Natural killer cell (primary cell): ENCODE measurements around the gene VILL. TPM values are rescaled to one million over a fixed set of nuclear protein-coding genes. Genes with fewer than 3 reads are reported as not detected.

ENCODE experiments used
- ATAC-seq, 3 donors: fragments of 150-1000 bp in 2 of 3; fragments of 200-7000 bp in 1 of 3; cut with Tn5 transposase; 1 replicate in 1 of 3; 2 replicates in 2 of 3; pipeline ENCODE4 v1.10.0; 2021; ENCODE audit warnings: mild to moderate bottlenecking in 2 of 3, moderate library complexity in 2 of 3
- DNase-seq, 2 donors: peaks; one replicate each; pipeline versions ENCODE4 v3.0.0 to v3.0.0-alpha.2; 2013 to 2021; ENCODE audit warnings: mixed read lengths in 1 of 2
- H3K27ac ChIP-seq: one replicate; pipeline ENCODE4 v1.5.1; 2013; ENCODE audit warnings: mild to moderate bottlenecking, low read length
- H3K27me3 ChIP-seq: one replicate; pipeline ENCODE4 v1.6.1; 2013; ENCODE audit warnings: low read length; ENCODE audit not compliant: control insufficient read depth, insufficient read depth
- H3K36me3 ChIP-seq: one replicate; pipeline ENCODE4 v1.6.1; 2013; ENCODE audit warnings: low read length; ENCODE audit not compliant: control insufficient read depth, insufficient read depth
- H3K4me1 ChIP-seq: one replicate; pipeline ENCODE4 v1.6.1; 2013; ENCODE audit warnings: low read length; ENCODE audit not compliant: control insufficient read depth, insufficient read depth
- H3K4me3 ChIP-seq: one replicate; pipeline ENCODE4 v1.5.1; 2013; ENCODE audit warnings: low read length
- H3K9me3 ChIP-seq: one replicate; pipeline ENCODE4 v1.6.1; 2013; ENCODE audit warnings: low read length; ENCODE audit not compliant: control insufficient read depth, insufficient read depth
- H3K27ac Mint-ChIP-seq, 2 donors: one replicate each; pipeline ENCODE4 v1.8.0; 2022; ENCODE audit warnings: mild to moderate bottlenecking in 2 of 2, mixed read lengths in 2 of 2, moderate library complexity in 1 of 2
- H3K27me3 Mint-ChIP-seq, 2 donors: one replicate each; pipeline ENCODE4 v1.8.0; 2022; ENCODE audit warnings: low read depth in 2 of 2, mixed read lengths in 2 of 2
- H3K36me3 Mint-ChIP-seq: one replicate; pipeline ENCODE4 v1.8.0; 2022; ENCODE audit warnings: mixed read lengths
- H3K4me1 Mint-ChIP-seq, 2 donors: one replicate each; pipeline ENCODE4 v1.8.0; 2022; ENCODE audit warnings: mixed read lengths in 2 of 2
- H3K4me3 Mint-ChIP-seq: one replicate; pipeline ENCODE4 v1.8.0; 2022; ENCODE audit warnings: mild to moderate bottlenecking, moderate library complexity, mixed read lengths
- H3K9me3 Mint-ChIP-seq, 2 donors: one replicate each; pipeline ENCODE4 v1.8.0; 2022; ENCODE audit warnings: mixed read lengths in 2 of 2
- WGBS: methylation state at CpG from one replicate; pipeline ENCODE4 v1.1.7; 2013; ENCODE audit warnings: missing lambda C conversion rate; ENCODE audit not compliant: insufficient coverage; 5-methylcytosine and 5-hydroxymethylcytosine counted together
- intact Hi-C: fragments of 100-400 bp; cut with micrococcal nuclease; formaldehyde crosslinking; loops from one replicate; pipeline ENCODE4 v1.14.2; 2022
- total RNA-seq, 4 donors: library from RNA; stranded (reverse); fragments of 120-200 nt in 1 of 4; gene quantifications; one replicate each; pipeline versions ENCODE4 v1.2.3 to v1.2.4, GENCODE V29; 2013 to 2022
- TF ChIP-seq, protein P1 (sequence below): fragments of 200-600 bp; IDR thresholded peaks from one replicate; pipeline ENCODE4 v1.8.0; 2022; ENCODE audit warnings: antibody characterized with exemption

VILL gene
- total RNA-seq, 3 donors from 2014 or later (not counting 1 experiment from before 2014, with no cell fraction given) = 25.6 to 27.8 (median 26.9) TPM

DNA sequence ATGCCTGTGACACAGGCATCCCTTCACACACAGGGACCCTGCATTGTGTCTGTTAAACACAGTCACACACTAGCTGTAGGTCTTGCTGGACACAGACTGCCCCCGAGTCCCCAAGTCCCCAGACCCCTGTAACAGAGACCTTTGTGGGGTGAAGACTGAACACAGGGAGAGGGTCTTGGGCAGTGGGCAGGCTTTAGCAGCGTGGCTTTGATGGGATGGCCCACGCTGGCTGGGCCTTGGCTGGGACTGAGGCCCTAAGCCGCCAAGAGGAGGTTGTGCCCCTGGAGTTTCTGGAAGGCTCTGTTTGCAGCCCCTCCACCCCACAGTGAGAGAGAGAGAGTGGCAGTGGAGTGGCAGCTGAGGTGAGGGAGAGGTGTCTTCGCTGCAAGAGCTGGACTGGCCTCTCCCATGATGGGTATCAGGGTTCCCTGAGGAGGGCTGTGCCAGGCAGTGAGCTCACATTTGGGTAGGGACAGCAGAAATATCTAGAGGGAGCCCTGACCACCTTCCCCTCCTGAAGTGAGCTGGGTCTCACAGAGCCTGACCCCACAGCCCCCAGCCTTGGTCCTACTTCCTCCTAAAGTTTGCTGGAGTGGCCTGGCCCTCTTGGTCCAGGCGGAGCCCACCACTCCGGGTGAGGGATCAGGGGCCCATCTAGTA, 635 bp upstream of the VILL start:
- TF ChIP-seq, protein P1, sequence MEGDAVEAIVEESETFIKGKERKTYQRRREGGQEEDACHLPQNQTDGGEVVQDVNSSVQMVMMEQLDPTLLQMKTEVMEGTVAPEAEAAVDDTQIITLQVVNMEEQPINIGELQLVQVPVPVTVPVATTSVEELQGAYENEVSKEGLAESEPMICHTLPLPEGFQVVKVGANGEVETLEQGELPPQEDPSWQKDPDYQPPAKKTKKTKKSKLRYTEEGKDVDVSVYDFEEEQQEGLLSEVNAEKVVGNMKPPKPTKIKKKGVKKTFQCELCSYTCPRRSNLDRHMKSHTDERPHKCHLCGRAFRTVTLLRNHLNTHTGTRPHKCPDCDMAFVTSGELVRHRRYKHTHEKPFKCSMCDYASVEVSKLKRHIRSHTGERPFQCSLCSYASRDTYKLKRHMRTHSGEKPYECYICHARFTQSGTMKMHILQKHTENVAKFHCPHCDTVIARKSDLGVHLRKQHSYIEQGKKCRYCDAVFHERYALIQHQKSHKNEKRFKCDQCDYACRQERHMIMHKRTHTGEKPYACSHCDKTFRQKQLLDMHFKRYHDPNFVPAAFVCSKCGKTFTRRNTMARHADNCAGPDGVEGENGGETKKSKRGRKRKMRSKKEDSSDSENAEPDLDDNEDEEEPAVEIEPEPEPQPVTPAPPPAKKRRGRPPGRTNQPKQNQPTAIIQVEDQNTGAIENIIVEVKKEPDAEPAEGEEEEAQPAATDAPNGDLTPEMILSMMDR = no peak
- peaks cover 19 to 20% of the 10 kb centered on the region in 2 donors for H3K4me1 Mint-ChIP-seq
- WGBS = 93% methylated on average over 7 of the region's 7 CpGs
- Histone ChIP-seq H3K27ac (no peak overlapping the region), H3K4me1 (peaks cover 11% of the 10 kb centered on the region), H3K4me3 (no peak overlapping the region), H3K9me3 (no peaks in the 10 kb centered on the region), H3K36me3 (no peaks in the 10 kb centered on the region), H3K27me3 (no peaks in the 10 kb centered on the region)
- H3K36me3 Mint-ChIP-seq = no peaks in the 10 kb centered on the region
- intact Hi-C loops = no loop called here
- H3K27me3 Mint-ChIP-seq = no peaks in the 10 kb centered on the region
- ATAC-seq = no peak
- H3K4me3 Mint-ChIP-seq = no peak overlapping the region
- no peak overlapping the region for H3K27ac Mint-ChIP-seq
- no peak for DNase-seq
- H3K9me3 Mint-ChIP-seq = no peaks in the 10 kb centered on the region

DNA sequence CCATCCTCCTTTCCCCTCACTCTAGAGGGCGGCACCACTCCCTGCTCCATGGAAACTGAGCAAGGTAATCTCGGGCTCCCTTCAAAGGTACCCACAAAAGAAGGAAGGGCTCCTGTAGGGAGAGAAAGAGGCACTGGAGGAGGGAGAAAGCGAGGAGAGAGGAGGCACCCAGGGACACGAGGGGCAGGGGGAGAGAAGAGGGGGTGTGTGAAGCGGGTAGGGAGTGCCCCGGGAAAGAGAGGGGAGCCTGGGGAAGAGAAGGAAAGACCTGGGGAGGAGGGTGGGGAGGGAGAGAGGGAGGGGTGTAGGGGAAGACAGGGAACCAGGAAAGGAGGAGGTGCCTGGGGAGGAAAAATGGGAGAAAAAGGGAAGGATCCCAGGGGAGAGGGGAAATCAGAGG, 523 bp downstream of the VILL start:
- peaks cover 18% of the 10 kb centered on the region for H3K4me1 ChIP-seq
- DNase-seq (no peak), ATAC-seq (no peak)
- intact Hi-C loops = no loop called here
- no peaks in the 10 kb centered on the region for H3K36me3 Mint-ChIP-seq
- WGBS = 73% methylated on average over 6 of the region's 6 CpGs
- TF ChIP-seq, protein P1 = no peak
- H3K9me3 ChIP-seq = no peaks in the 10 kb centered on the region
- H3K36me3 ChIP-seq = no peaks in the 10 kb centered on the region
- H3K4me3 ChIP-seq = no peak overlapping the region
- no peak overlapping the region for H3K27ac ChIP-seq
- no peaks in the 10 kb centered on the region for H3K27me3 Mint-ChIP-seq
- H3K27me3 ChIP-seq = no peaks in the 10 kb centered on the region
- H3K4me1 Mint-ChIP-seq = peaks cover 28 to 31% of the 10 kb centered on the region in 2 donors
- no peak overlapping the region for H3K27ac Mint-ChIP-seq
- H3K9me3 Mint-ChIP-seq = no peaks in the 10 kb centered on the region
- H3K4me3 Mint-ChIP-seq = no peak overlapping the region

DNA sequence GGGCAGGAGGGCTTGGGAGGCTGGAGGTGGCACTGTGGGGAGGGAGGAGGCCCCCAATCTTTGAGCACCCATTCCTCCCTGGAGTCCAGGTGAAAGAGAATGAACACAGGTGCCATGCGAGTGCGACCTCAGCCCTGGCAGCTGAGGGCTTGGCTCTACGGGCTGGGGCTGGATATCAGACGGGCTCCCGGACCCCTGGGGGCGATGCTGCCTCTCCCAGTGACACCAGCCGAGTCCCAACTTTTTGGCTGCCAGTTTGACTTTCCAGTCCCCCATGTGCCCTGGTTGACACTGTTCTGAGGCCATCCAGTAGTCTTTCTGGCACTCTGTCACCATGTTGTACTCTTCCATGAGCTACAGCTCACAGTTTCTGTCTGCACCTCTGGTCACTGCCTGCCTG, 1.2 kb downstream of the VILL start:
- no peaks in the 10 kb centered on the region for H3K36me3 ChIP-seq
- H3K4me1 ChIP-seq = peaks cover 19% of the 10 kb centered on the region
- no peak overlapping the region for H3K4me3 ChIP-seq
- intact Hi-C loops = no loop called here
- no peaks in the 10 kb centered on the region for H3K9me3 ChIP-seq
- WGBS = 96% methylated on average over 7 of the region's 7 CpGs
- Mint-ChIP-seq H3K4me1 (peaks cover 34 to 37% of the 10 kb centered on the region in 2 donors), H3K27me3 (no peaks in the 10 kb centered on the region), H3K36me3 (no peaks in the 10 kb centered on the region), H3K27ac (no peak overlapping the region), H3K9me3 (no peaks in the 10 kb centered on the region), H3K4me3 (peak overlapping the region; percentile 41)
- no peaks in the 10 kb centered on the region for H3K27me3 ChIP-seq
- no peak for ATAC-seq
- no peak overlapping the region for H3K27ac ChIP-seq
- no peak for DNase-seq
- TF ChIP-seq, protein P1 = no peak
